Choroid plexus epithelial cell (primary cell): ENCODE data around the gene KCNG2.

Experiments used
- DNase-seq: peaks from one replicate; pipeline ENCODE4 v3.0.0-alpha.2; 2010; ENCODE audit warnings: low read depth
- H3K4me3 ChIP-seq: 2 replicates; pipeline ENCODE4 v1.5.1; 2011; ENCODE audit warnings: low read depth, mild to moderate bottlenecking, control low read depth, low read length, moderate library complexity
- CTCF ChIP-seq: conservative IDR thresholded peaks from 2 replicates; pipeline ENCODE4 v1.5.1; 2011; ENCODE audit warnings: low read depth, mild to moderate bottlenecking, control low read depth, inconsistent platforms, low read length, moderate library complexity

KCNG2 gene

DNA sequence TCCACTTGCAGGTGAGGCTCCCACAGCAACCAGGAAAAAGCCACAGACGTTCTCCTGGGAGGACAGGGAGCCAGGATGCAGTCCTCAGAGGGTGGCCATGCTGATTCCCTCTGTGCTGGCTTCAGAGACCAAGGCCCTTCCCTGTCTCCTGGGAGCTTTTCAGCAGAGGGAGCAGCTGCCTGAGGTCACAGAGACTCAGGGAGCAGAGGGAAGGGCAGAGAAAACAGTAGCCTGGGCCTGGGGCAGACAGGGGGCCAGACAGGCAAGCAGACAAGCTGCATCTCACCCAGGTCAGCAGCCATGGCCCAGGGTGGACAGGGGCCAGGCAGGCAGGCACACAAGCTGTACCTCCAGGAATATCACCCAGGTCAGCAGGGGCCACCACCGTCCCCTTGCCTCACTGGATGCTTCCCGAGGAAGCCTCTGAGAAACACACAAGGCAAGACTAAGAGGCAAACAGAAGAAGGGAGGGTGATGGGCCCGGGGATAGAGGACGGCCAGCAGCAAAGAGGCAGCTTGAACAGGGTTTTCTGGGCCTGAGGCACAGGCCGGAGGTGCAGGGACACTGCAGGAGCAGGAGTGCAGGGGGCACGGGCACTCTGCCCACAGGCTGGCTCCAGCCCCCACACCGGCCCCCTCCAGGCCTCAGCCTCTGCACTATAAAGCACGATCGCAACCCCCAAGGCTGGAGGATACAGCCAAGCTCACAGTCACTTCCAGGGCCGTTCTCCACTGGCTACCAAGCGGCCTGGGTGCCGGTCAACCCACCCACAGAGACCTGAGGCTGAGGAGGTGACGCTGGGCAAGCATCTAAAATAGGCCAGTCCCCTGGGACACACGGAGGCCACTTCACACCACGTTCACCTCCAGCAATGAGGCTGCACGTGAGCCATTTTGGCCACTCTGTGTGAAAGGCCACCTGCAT lies 147.6 kb downstream of the KCNG2 start:
- no peak overlapping the region for H3K4me3 ChIP-seq
- no peak for TF ChIP-seq CTCF
- DNase-seq = no peak

GRCh38 chr18:79947054-79947755 lies 149.5 kb downstream of the KCNG2 start:
- no peak overlapping the region for H3K4me3 ChIP-seq
- no peak for TF ChIP-seq CTCF
- no peak for DNase-seq

DNA sequence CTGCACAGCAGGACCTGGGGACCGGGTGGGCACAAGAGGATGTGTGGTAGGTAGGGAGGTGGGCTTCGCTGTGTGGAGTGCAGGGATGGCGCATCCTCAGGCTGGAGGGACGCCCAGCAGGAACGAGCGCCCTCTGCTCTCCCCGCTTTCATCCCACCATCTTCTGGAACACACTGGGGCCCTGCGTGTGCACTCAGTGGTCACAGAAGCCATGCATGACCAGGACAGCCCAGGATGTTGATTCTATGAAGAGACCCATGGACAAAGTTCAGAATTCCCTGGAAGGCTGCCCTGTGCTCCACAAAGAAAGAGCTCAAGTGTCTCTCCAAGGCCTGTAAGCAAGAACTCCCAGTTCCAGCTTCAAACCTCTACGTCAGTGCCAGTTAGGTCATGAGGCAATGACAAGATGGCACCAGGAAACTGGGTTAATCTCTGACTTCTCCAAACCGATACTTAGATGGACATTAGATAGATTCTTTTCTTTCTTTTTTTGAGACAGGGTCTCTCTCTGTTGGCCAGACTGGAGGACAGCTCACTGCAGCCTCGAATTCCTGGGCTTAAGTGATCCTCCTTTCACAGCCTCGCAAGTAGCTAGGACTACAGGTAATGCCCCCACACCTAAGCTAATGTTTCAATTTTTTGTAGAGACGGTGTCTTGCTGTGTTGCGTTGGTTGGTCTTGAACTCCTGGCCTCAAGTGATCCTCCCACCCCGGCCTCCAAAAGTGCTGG lies 150.3 kb downstream of the KCNG2 start:
- TF ChIP-seq CTCF = no peak
- no peak for DNase-seq
- H3K4me3 ChIP-seq = no peak overlapping the region

DNA sequence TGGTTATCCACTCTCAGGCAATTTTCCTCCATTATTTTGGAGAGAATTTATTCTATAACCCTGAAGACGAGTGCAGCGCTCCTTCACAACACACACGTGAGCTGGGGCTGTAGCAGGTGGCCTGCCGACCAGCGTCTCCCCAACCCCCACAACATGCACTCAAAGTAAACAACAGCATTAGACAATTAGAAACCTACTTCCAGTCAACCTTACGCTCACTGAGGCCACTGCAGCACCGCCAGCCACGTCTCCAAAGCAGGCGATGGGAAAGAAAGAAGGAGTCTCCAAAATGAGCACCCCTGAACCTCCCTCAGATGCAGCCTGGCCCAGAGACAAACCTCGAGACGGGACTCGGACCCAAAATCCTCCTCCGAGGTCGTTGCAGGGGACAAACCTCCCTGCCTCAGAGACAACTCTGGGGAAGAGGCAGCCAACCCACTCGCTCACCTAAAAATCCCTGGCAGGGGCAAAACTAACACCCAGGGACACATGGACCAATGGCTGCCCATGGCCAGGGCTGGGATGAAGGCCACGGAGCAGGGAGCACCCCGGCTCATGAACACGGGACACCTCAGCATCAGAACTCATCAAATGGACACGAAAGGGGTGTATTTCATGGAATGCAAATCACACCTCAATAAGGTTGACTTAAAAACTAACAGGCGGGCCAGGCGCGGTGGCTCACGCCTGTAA lies 151.1 kb downstream of the KCNG2 start:
- no peak for DNase-seq
- no peak for TF ChIP-seq CTCF
- H3K4me3 ChIP-seq = no peak overlapping the region
